Measurements from ENCODE around the gene WDFY1.

- TF ChIP-seq CTCF (IDR thresholded peaks at IDR 0.05 in 4 of 5, conservative IDR thresholded peaks at IDR 0.05 in 1 of 5): no peak
- TF ChIP-seq POLR2A (IDR thresholded peaks at IDR 0.05): no peak
These were observed 44.2 kb upstream of the WDFY1 start for GRCh38 chr2:223989206-223989855.
